ENCODE measurements around the gene ARHGAP22.

ARHGAP22 gene

DNA sequence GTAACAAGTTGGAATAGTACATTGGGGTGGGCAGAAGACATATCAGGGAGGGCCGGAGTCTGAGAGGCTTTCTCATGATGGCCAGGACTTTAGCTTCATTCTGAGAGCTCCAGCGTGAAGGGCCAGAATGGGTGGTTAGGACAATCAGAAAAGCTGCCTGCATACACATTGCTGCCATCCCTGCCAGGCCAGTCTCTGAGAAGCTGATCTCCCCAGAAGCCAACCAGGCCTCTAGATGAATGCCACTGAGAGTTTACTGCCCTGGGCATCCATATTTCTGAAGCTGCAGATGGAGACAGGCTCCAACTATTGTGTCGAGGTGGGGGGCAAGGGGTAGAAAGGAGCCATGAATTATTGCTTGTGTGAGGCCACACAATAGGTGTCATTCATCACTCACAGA lies 32.0 kb upstream of the ARHGAP22 start:
- H3K4me3 ChIP-seq (ENCODE audit: low read depth, low read length), result no peak overlapping the region
- TF ChIP-seq, protein P1, sequence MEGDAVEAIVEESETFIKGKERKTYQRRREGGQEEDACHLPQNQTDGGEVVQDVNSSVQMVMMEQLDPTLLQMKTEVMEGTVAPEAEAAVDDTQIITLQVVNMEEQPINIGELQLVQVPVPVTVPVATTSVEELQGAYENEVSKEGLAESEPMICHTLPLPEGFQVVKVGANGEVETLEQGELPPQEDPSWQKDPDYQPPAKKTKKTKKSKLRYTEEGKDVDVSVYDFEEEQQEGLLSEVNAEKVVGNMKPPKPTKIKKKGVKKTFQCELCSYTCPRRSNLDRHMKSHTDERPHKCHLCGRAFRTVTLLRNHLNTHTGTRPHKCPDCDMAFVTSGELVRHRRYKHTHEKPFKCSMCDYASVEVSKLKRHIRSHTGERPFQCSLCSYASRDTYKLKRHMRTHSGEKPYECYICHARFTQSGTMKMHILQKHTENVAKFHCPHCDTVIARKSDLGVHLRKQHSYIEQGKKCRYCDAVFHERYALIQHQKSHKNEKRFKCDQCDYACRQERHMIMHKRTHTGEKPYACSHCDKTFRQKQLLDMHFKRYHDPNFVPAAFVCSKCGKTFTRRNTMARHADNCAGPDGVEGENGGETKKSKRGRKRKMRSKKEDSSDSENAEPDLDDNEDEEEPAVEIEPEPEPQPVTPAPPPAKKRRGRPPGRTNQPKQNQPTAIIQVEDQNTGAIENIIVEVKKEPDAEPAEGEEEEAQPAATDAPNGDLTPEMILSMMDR (IDR thresholded peaks at IDR 0.05; ENCODE audit: low read depth, low read length), result no peak

DNA sequence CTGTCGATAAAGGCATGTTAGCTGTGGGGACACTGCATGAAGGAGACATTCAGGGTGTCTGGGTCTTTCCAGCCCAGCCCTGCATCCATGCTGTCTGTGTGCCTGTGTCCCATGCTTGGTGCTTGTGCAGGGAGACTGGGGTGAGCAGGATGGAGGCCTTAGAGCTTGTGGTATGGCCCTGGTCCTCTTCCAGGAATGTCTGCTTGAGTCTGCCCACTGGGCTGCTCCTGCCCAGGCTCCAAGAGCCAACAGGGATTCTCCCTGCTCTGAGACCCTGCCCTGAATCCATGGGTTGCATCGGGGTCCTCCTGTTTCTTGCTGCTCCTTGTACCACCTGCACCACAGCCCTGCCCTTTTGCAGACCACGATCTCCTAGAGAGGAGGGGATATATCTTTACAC lies 31.4 kb upstream of the ARHGAP22 start:
- no peak overlapping the region for H3K4me3 ChIP-seq (ENCODE audit: low read depth, low read length)
- TF ChIP-seq, protein P1 (IDR thresholded peaks at IDR 0.05; ENCODE audit: low read depth, low read length), result no peak

DNA sequence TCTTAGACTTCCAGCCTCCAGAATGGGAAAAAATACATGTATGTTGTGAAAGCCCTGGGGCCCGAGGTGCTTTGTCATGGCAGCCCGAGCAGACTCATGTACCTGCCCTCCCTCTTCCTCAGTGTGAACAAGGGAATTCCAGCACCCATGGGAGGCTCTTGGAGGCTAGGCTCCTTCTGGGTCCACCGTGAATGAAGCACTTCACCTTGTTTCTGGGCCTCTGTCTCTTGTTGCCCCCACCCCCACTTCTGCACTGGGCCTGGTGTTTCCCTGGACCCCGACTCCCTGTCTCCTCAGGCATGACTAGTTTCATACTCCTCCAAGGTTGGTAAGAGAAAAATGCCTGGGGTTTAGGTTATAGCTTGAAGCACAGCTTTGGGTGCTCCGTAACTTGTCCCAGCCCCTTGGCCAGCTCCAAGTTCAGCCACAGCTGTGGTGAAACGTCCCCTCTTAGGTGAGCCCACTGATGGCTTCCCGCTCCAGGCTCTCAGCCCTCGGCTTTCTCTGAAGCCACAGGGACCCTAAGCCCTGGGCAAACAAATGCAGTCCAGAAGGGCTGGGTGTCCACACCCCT lies 30.2 kb upstream of the ARHGAP22 start:
- H3K4me3 ChIP-seq (ENCODE audit: low read depth, low read length), result no peak overlapping the region
- TF ChIP-seq, protein P1 (IDR thresholded peaks at IDR 0.05; ENCODE audit: low read depth, low read length), result no peak

DNA sequence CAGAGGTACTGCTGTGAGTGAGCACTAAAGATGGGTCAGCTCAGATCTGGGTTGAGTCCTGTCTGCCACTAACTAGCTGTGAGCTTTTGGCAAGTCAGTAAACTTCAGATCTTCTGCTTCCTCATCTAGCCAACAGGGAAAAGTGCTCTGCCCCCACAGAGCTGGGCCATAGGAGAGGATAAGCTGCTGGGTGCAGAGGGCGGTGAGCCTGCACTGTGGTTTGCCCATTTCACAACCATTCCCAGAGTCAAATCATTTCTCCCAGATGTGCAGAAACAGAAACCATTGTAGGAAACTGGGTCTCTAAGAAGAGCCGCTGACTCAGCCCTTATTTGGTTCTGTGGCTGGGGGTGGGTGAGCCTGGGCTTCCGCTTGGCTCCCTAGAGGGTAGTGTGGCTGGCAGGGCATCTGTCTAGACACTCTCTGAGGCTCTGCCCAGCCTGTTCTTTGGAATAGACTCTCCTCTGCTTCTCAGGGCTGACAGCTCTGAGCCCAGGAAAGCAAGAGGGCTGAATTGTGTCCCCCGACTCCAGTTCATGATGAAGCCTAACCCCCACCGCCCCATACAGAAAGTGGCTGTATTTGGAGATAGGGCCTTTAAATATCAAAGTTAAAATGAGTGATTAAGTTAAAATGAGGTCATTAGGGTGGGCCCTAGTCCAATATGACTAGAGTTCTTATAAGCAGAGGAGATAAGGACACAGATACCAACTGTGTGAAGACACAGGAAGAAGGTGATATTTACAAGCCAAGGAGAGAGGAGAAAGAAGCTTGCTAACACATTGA lies 29.5 kb upstream of the ARHGAP22 start:
- TF ChIP-seq, protein P1 (IDR thresholded peaks at IDR 0.05; ENCODE audit: low read depth, low read length), result no peak

DNA sequence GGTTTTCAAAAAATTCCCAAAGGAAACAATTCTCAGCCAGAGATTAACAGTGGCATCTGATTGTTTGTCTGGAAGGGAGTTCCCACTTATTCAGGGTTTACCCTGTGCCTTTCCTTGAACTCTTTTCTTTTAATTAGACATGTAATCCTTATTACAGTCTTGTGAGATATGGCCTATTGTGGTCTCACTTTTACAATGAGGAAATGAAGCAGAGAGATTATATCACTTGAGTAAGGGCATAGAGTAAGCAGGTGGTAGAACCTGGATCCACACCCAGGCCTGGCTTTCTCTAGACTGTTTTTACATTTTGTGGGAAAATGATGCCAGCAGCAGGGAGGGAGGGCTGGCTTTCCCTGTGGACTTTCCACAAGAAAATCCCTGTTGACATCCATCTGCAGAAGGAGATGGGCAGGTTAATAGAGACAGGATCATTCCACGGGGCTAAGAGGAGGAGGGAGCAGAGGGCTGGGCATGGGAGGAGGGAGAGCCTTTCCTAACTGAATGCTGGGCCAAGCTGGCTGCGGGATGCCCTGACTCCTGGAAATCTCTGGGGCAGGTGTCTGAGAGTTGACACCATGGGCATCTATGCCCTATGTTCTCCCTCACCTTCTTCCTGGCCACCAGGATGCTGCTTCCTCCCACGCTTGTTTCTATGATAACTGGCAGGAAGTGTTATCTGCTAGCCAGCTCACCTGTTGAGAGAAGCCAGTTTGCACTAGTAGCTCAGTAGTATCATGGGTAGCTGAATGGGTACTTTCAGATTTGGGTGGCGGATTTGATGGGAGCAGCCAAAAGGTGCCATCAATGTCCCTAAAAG lies 28.7 kb upstream of the ARHGAP22 start:
- no peak overlapping the region for H3K4me3 ChIP-seq (ENCODE audit: low read depth, low read length)

More for the DNA sequence above, 29.5 kb upstream of the ARHGAP22 start:
- no peak overlapping the region for H3K4me3 ChIP-seq (ENCODE audit: low read depth, low read length)

DNA sequence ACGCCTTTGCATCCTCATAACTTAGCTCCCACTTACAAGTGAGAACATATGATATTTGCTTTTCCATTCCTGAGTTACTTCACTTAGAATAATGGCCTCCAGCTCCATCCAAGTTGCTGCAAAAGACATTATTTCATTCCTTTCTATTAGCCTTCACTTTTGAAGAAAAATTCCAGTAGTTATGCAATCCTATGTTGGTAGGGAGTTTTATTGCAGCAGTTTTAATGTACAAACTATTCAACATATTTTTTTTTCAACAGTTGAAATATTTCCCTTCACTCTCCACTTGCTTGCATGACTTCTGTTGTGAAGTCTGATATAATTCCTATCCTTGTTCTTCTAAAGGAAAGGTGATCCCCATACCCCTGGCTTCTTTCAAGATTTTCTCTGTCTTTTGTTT lies 27.3 kb upstream of the ARHGAP22 start:
- no peak overlapping the region for H3K4me3 ChIP-seq (ENCODE audit: low read depth, low read length)
- TF ChIP-seq, protein P1 (IDR thresholded peaks at IDR 0.05; ENCODE audit: low read depth, low read length), result no peak

More for the DNA sequence above, 28.7 kb upstream of the ARHGAP22 start:
- TF ChIP-seq, protein P1 (IDR thresholded peaks at IDR 0.05; ENCODE audit: low read depth, low read length), result no peak
